Activated T-helper 1 cell treated with anti-CD3 and anti-CD28 coated beads, Interleukin-12 subunit alpha, Interleukin-12 subunit beta, Interleukin-2, Interleukin-4 antibody, amounts not matched to agents 30 ng/mL and 10 ng/mL and 1 ng/mL, durations not matched to agents 14 hours and 24 hours and 36 hours (primary cell): ENCODE measurements around the gene PTX4. TPM values are rescaled to one million over a fixed set of nuclear protein-coding genes. Genes with fewer than 3 reads are reported as not detected.
A peak's percentile ranks its signal among the peaks of the same experiment; 100 is the strongest.

Experiments
- DNase-seq: peaks from one replicate; pipeline ENCODE4 v3.0.0; 2021; ENCODE audit warnings: low spot score
- H3K27ac Mint-ChIP-seq: one replicate; pipeline ENCODE4 v1.8.0; 2021; ENCODE audit warnings: mild to moderate bottlenecking, mixed read lengths
- H3K27me3 Mint-ChIP-seq: one replicate; pipeline ENCODE4 v1.8.0; 2022; ENCODE audit warnings: mild to moderate bottlenecking, moderate library complexity, mixed read lengths; ENCODE audit not compliant: insufficient read depth
- H3K36me3 Mint-ChIP-seq: one replicate; pipeline ENCODE4 v1.8.0; 2021; ENCODE audit warnings: low read depth, mixed read lengths
- H3K4me1 Mint-ChIP-seq: one replicate; pipeline ENCODE4 v1.8.0; 2021; ENCODE audit warnings: low read depth, mixed read lengths
- H3K4me3 Mint-ChIP-seq: one replicate; pipeline ENCODE4 v1.8.0; 2021; ENCODE audit warnings: mild to moderate bottlenecking, moderate library complexity, mixed read lengths
- H3K9me3 Mint-ChIP-seq: one replicate; pipeline ENCODE4 v1.8.0; 2021; ENCODE audit warnings: mixed read lengths
- intact Hi-C: fragments of 100-400 bp; cut with micrococcal nuclease; formaldehyde crosslinking; loops from one replicate; pipeline ENCODE4 v1.15.1; 2024
- total RNA-seq: library from RNA; stranded (reverse); gene quantifications from 2 replicates; pipeline ENCODE4 v1.2.3, GENCODE V29; 2022

Gene PTX4
- total RNA-seq, 1 donor from 2014 or later: not detected

GRCh38 chr16:1465567-1465915 lies 23.2 kb downstream of the PTX4 start:
- no peak for DNase-seq
- Mint-ChIP-seq H3K9me3 (no peaks in the 10 kb centered on the region), H3K4me3 (no peak overlapping the region), H3K27ac (no peak overlapping the region), H3K4me1 (no peaks in the 10 kb centered on the region), H3K36me3 (no peaks in the 10 kb centered on the region), H3K27me3 (no peaks in the 10 kb centered on the region)
- intact Hi-C loops: no loop called here

GRCh38 chr16:1464894-1465566 lies 23.7 kb downstream of the PTX4 start:
- no peak overlapping the region for H3K27ac Mint-ChIP-seq
- H3K4me3 Mint-ChIP-seq: no peak overlapping the region
- no peak for DNase-seq
- no peaks in the 10 kb centered on the region for H3K36me3 Mint-ChIP-seq
- intact Hi-C loops: no loop called here
- no peaks in the 10 kb centered on the region for H3K27me3 Mint-ChIP-seq
- no peaks in the 10 kb centered on the region for H3K4me1 Mint-ChIP-seq
- H3K9me3 Mint-ChIP-seq: no peaks in the 10 kb centered on the region

GRCh38 chr16:1464196-1464893 lies 24.4 kb downstream of the PTX4 start:
- H3K27me3 Mint-ChIP-seq: no peaks in the 10 kb centered on the region
- no peaks in the 10 kb centered on the region for H3K4me1 Mint-ChIP-seq
- intact Hi-C loops: no loop called here
- no peak for DNase-seq
- no peaks in the 10 kb centered on the region for H3K9me3 Mint-ChIP-seq
- no peaks in the 10 kb centered on the region for H3K36me3 Mint-ChIP-seq
- no peak overlapping the region for H3K4me3 Mint-ChIP-seq
- H3K27ac Mint-ChIP-seq: no peak overlapping the region

GRCh38 chr16:1461146-1461545 lies 27.6 kb downstream of the PTX4 start:
- Mint-ChIP-seq H3K9me3 (no peaks in the 10 kb centered on the region), H3K4me3 (no peak overlapping the region), H3K36me3 (no peaks in the 10 kb centered on the region), H3K4me1 (no peaks in the 10 kb centered on the region), H3K27me3 (no peaks in the 10 kb centered on the region), H3K27ac (no peak overlapping the region)
- DNase-seq: no peak
- intact Hi-C loops: no loop called here

- Mint-ChIP-seq H3K27me3 (no peaks in the 10 kb centered on the region), H3K27ac (no peak overlapping the region), H3K9me3 (no peaks in the 10 kb centered on the region), H3K36me3 (no peaks in the 10 kb centered on the region), H3K4me3 (no peak overlapping the region), H3K4me1 (no peaks in the 10 kb centered on the region)
- DNase-seq: no peak
- intact Hi-C loops: no loop called here
Observed at GRCh38 chr16:1460602-1461138, 28.1 kb downstream of the PTX4 start.

GRCh38 chr16:1459967-1460366 lies 28.8 kb downstream of the PTX4 start:
- no peaks in the 10 kb centered on the region for H3K9me3 Mint-ChIP-seq
- no peak overlapping the region for H3K4me3 Mint-ChIP-seq
- no peaks in the 10 kb centered on the region for H3K27me3 Mint-ChIP-seq
- intact Hi-C loops: no loop called here
- DNase-seq: no peak
- no peaks in the 10 kb centered on the region for H3K36me3 Mint-ChIP-seq
- H3K27ac Mint-ChIP-seq: no peak overlapping the region
- no peaks in the 10 kb centered on the region for H3K4me1 Mint-ChIP-seq

- DNase-seq: no peak
- no peak overlapping the region for H3K4me3 Mint-ChIP-seq
- no peaks in the 10 kb centered on the region for H3K36me3 Mint-ChIP-seq
- H3K9me3 Mint-ChIP-seq: no peaks in the 10 kb centered on the region
- no peaks in the 10 kb centered on the region for H3K27me3 Mint-ChIP-seq
- H3K27ac Mint-ChIP-seq: peak overlapping the region; percentile 29
- no peaks in the 10 kb centered on the region for H3K4me1 Mint-ChIP-seq
- intact Hi-C loops: no loop called here
Observed at GRCh38 chr16:1458977-1459341, 29.8 kb downstream of the PTX4 start.

- Mint-ChIP-seq H3K4me1 (no peaks in the 10 kb centered on the region), H3K27me3 (no peaks in the 10 kb centered on the region), H3K4me3 (no peak overlapping the region), H3K9me3 (no peaks in the 10 kb centered on the region), H3K36me3 (no peaks in the 10 kb centered on the region), H3K27ac (peak overlapping the region; percentile 29)
- intact Hi-C loops: no loop called here
- no peak for DNase-seq
Observed at GRCh38 chr16:1458336-1458976, 30.3 kb downstream of the PTX4 start.

- H3K4me1 Mint-ChIP-seq: no peaks in the 10 kb centered on the region
- H3K27me3 Mint-ChIP-seq: no peaks in the 10 kb centered on the region
- intact Hi-C loops: no loop called here
- no peak overlapping the region for H3K27ac Mint-ChIP-seq
- DNase-seq: no peak
- H3K36me3 Mint-ChIP-seq: no peaks in the 10 kb centered on the region
- no peak overlapping the region for H3K4me3 Mint-ChIP-seq
- H3K9me3 Mint-ChIP-seq: no peaks in the 10 kb centered on the region
Observed at GRCh38 chr16:1457489-1458245, 31.1 kb downstream of the PTX4 start.

- H3K27me3 Mint-ChIP-seq: no peaks in the 10 kb centered on the region
- no peaks in the 10 kb centered on the region for H3K9me3 Mint-ChIP-seq
- peaks cover 2% of the 10 kb centered on the region for H3K36me3 Mint-ChIP-seq
- intact Hi-C loops: no loop called here
- no peaks in the 10 kb centered on the region for H3K4me1 Mint-ChIP-seq
- H3K4me3 Mint-ChIP-seq: no peak overlapping the region
- no peak for DNase-seq
- H3K27ac Mint-ChIP-seq: no peak overlapping the region
Observed at GRCh38 chr16:1456951-1457350, 31.8 kb downstream of the PTX4 start.

- no peaks in the 10 kb centered on the region for H3K4me1 Mint-ChIP-seq
- peaks cover 2% of the 10 kb centered on the region for H3K36me3 Mint-ChIP-seq
- intact Hi-C loops: no loop called here
- H3K4me3 Mint-ChIP-seq: no peak overlapping the region
- no peaks in the 10 kb centered on the region for H3K27me3 Mint-ChIP-seq
- no peak for DNase-seq
- H3K9me3 Mint-ChIP-seq: no peaks in the 10 kb centered on the region
- H3K27ac Mint-ChIP-seq: no peak overlapping the region
Observed at GRCh38 chr16:1455190-1456171, 33.3 kb downstream of the PTX4 start.

- Mint-ChIP-seq H3K4me3 (no peak overlapping the region), H3K9me3 (no peaks in the 10 kb centered on the region), H3K27ac (no peak overlapping the region), H3K27me3 (no peaks in the 10 kb centered on the region), H3K4me1 (no peaks in the 10 kb centered on the region), H3K36me3 (peaks cover 2% of the 10 kb centered on the region)
- intact Hi-C loops: no loop called here
- DNase-seq: no peak
Observed at GRCh38 chr16:1454561-1454960, 34.2 kb downstream of the PTX4 start.
